HG02852 (cell line): ENCODE results near the gene MTMR2.

Experiments
- ATAC-seq: cut with Tn5 transposase; IDR thresholded peaks from one replicate; pipeline ENCODE4 v1.9.1; 2021; ENCODE audit warnings: mild to moderate bottlenecking, moderate library complexity; ENCODE audit not compliant: unreplicated experiment

MTMR2 gene

DNA sequence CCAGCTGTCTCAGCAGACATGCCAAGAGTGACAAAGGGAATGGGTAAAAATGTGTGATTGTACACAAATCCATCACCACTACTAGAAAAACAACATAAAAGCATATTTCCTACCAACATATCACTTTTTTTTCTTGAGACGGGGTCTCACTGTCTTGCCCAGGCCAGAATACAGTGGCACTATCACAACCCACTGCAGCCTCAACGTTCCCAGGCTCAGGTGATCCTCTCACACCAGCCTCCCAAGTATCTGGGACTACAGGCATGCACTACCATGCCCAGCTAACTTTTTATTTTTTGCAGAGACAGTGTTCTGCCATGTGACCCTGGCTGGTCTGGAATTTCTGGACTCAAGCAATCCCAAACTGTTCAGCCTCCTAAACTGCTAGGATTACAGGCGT lies 5.2 kb downstream of the MTMR2 start:
- ATAC-seq: no peak

DNA sequence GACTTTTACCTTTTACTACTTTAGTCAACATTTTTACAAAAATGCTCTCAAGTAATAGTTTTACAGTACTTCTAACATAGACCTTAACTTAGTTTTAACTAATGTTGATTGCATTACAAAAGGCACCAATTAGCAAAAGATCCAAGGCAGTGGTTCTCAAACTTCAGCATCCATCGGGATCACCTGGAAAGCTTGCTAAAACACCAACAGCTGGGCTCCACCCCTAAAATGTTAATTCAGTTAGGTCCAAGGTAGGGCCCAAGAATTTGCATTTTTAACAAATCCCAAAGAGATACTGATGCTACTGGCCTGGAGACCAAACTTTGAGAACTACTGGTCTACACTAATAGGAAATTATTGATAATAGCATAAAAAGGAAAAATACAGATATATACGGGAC lies 5.9 kb downstream of the MTMR2 start:
- ATAC-seq: no peak

DNA sequence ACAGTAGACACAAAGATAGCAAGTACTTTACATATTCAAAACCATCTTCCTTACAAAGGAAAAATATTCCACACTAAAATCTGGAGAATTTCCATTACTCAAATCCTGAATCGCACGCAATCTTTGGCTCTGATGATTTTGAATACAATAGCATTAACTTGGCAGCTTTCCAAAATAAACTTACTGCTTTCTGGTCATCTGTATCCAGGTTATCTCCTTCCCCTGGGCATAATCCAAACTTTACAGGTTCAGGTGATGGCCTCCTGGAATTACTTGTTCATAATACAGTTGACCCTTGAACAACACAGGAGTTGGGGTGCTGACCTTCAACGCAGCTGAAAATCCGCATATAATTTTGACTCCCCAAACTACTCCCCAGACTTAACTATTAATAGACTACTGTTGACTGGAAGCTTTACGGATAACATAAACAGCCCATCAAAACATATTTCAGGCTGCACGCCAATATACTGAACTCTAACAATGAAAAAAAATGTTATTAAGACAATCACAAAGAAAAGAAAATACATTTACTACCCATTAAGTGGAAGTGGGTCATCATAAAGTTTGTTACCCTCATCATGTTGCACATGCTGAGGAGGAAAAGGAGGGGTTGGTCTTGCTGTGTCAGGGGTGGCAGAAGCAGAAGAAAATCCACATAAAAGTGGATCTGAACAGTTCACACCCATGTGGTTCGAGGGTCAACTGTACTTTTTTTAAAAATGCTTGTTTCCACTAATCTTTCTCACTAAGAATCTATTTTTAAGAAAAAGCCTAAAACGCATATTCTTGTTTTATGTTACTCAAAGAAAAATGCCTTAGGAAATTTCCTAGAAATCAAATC lies 6.5 kb downstream of the MTMR2 start:
- ATAC-seq: no peak

DNA sequence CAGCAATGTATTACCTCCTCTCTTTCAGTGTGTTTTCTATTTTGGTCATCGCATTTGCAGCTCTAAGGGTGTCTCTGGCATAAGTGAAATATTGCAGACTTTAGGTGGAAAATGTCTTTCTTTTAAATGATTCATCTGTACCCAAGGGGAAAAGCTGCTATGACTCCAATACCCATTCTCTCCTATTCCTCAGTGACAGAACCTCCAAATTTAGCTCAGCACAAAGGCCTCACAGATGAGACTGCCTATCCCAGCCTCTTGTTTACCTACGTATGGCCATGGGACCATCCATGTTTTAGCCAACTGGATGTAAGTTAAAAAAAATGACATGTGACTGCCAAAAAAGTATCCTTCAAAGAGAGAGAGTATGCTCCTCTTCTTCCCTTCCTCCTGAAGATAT lies 7.9 kb downstream of the MTMR2 start:
- no peak for ATAC-seq

DNA sequence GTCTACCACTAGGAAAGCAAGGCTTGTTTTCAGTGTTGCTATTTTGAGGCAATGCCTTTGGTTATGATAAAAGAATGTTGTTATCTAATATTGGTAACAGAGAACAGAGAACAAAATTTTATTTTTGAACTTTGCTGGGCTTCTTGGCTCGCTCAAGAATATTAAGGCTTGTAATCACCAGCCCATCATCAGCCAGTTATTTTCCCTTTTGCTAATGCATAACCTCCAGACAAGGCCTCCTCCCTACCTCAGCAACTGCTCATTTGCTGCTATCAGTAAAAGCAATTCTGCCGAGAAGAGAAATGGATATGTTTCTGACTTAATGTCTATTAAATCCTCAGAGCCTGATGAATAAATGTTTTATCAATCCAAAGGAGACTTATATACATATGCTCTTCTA lies 8.9 kb downstream of the MTMR2 start:
- ATAC-seq: no peak

DNA sequence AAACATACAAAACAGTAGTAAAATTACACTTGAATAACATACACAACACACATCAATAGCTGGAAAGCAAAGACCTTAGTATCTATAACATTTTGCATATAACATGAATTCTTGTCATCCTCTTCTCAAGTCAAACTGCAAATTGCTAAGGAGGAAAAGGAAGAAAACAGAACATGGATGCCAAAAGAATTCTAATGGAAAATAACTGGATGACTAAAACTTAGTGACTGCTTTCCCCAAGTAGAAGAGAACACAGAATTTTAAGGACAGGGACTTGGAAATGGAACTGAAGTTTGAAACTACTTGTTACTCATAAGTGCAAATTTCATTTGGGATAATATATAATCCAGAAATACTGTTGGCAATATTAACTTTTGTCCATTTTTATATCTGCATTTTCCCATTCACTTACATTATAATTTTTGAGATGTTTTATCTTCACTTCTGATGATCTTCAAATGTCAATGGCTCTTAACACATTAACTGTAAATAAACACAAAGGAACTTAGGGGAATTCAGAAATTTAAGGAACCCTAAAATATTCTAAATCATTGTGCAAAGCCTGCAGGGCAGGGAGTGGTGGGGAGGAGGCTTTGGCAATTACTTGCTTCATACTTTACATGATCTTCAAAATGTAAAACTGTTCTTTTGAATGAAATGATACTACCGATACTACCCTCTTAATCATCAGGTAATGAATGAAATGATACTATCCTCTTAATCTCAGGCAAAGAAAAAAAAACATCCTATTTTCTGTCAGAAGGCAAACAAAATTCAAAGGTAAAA lies 9.9 kb downstream of the MTMR2 start:
- no peak for ATAC-seq

DNA sequence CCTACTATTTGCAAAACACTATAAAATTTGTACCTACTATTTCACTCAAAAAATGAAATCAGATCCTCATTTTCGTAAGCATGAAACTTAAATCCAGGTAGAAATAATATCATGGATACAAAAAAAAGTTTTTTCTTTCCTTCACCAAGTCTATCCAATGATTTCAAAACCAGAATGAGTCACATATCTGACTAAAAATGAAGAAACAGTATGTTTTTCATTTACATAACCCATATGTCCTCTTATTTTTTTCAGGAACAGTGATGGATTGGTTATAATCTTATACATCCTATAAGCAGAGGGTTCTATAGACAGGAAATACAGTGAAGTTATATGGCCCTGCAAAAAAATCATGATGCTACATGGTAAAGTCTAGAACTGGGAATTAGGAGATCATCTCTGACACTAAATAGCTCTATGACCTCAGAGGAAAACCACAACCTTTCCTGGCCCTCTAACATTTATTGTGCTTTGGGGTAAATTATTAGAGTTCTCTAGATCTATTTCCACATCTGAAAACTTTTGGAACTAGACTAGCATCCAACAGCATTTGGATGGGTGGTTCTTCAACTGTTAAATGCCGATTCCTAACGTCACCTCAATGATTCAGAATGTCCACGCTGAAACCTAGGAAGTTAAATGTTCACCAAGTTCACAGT lies 10.9 kb downstream of the MTMR2 start:
- ATAC-seq: no peak

DNA sequence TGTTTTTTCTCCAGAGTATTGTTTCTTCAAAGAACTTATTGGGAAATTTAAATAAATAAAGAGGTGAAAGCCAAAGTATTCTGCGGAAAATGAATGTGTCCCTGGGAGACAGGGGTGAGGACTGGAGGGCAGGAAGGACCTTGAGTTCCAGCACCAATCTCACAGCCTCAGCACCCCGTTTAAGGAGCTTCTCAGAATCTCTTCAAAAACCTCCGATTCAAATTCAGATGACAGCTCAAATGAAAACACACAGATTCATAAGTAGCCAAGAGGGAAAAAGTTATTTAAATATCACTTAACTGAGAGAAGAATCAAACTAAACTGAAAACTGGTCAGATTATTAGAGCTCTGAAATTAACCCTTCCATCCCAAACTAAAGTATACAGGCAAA lies 12.5 kb downstream of the MTMR2 start:
- no peak for ATAC-seq

DNA sequence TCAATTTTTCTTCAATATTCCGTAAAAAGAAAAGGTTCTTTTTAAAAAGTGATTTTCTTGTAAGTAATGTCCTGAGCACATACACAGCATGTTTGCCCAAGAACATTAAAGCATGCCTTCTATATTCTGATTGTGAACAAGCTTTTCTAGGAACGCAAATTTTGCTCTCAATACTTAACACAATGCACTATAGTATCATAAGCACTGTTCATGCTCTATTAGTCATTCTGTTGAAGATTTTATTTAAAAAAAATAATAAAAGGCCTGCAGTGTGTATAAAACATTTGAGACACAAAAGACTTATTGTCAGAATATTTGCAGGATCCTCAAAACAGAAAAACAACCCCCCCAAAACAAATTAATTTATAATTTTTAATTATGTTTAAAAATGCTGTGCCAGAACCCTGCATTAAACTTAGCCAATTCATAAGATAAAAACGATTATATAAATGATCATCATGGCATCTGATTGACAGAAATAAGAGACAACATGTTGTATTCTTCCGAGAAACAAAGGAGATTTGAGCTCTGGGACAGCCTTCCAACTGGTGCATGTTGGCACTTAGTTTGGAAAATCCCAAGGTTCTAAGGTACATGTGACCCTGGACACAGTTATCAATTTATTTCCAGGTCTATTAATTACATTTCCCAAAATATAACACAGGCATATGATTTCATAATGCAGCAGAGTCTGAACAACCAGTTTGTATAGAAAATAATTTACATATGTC lies 13.1 kb downstream of the MTMR2 start:
- ATAC-seq: no peak

DNA sequence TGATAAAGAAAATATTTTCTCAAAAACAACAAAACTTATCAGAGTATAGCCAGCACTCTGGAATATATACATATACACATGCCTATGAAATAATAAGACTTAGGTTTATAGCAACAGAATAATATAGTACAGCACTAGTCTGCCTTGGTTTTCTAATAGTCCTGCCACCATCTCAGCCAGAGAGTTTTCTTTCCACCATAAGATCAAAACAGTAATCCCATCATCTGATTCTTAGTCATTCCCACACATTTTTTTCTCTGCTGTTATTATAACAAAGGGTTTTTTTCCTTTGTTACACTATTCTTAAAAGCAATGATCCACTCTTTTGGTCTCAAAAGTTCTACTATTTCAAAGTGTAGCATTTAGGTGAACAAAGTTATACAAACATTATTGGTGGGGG lies 15.1 kb downstream of the MTMR2 start:
- no peak for ATAC-seq

DNA sequence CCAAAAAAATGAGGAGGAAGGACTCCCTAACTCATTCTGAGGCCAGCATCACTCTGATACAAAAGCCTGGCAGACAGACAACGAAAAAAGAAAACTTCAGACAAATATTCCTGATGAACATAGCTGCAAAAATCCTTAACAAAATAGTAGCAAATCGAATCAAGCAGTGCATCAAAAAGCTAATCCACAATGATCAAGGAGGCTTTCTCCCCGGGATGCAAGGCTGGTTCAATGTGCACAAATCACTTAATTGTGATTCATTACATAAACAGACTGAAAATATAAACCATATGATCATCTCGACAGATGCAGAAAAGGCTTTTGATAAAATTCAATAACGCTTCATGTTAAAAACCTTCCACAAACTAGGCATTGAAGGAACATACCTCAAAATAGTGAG lies 16.4 kb downstream of the MTMR2 start:
- ATAC-seq: no peak

DNA sequence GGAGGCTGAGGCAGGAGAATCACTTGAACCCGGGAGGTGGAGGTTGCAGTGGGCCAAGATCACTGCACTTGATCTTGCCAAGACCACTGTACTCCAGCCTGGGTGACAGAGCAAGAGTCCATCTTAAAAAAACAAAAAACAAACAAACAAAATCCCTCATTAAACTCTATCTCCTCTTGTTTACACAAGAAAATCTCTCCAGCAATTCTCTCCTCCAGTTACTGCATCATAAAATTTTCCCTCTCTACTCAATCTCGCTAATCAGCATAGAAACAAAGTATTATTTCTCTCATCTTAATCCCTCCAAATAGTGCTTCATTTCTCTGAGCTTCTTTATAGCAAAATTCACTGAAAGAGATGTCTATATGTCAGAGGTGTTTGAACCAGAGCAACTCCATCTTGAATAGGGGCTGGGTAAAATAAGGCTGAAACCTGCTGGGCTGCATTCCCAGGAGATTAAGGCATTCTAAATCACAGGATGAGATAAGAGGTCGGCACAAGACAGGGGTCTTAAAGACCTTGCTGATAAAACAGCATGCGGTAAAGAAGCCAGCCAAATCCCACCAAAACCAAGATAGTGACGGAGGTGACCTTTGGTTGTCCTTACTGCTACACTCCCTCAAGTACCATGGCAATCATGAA lies 19.8 kb downstream of the MTMR2 start:
- no peak for ATAC-seq

DNA sequence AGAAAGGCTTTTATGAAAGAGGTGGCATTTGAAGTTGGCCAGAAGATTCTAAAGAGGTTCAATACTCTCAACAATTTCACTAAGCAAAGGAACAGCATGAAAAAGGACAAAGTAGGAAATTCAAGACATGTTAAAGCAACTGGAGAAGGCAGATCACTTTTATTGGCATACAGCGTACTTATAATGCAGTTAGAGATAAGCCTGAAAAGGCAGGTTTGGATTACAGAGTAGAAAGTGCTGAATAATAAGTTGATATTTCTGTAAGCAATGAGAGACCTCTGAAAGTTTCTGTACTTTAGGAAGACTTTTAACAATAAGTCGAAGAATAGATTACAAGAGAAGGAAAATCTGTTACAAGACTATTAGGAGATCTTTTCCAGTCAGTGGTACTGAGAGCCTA lies 25.1 kb downstream of the MTMR2 start:
- no peak for ATAC-seq

DNA sequence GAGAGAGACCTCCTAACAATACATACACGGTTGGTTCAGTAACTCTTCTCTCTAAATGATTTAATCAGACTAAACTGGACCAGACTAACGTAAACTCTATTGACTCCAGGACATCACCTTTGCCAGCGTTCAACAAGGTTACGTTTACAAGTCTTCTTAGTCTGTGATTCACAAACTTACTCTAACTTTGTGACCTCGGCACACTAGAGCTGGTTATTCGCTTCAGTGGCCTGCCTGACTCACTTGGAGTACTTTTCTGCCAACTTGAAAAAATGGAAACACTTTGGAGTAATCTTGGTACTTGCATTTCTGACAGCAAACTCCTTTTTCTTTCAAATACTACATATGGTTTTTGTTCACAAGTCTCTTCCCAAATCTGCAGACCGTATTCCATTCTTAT lies 26.2 kb downstream of the MTMR2 start:
- no peak for ATAC-seq

DNA sequence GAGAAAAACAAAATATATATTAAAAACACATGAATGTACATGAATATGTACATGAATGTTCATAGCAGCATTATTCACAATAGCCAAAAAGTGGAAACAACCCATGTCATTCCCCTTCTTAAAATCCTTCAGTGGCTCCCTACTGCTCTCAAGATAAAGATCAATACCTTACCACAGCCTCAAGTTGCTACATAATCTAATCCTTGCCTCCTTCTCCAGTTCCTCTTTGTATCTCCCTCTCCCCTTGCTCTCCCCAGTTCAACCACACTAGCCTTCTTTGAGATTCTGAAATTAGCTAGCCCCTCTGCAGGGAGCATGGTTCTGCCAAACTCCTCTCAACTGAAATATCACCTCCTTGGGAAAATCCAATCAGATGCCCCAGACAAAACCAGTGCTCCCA lies 28.1 kb downstream of the MTMR2 start:
- no peak for ATAC-seq

DNA sequence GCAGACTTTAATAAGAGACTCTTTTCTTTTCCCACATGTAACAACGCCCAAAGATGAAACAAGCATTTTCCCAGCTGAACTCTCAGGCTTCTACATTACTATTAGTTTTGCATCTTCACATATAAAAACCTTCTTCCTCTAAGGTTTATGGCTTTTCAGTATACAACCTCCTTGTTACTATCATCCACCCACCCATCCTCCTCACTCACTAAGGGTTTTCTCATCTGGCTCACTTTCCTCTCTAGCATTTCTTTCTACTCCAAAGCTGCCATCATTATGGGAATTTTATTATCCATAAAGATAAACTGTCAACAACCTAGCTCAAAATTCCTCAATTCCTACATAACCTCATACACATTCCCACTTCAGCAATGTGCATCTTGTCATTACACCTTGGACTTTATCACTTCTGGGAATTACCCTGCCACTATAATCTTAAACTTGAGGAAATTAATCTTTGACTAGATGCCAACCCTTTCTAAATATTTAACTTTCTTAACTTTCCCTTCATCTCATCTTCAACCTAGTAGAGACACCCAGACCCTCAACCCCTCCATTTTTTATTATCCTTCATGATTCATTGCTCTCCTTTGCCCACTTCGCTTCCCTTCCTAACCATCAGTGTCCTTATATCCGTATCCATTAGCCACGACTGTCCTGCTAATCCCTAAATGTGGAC lies 30.9 kb downstream of the MTMR2 start:
- no peak for ATAC-seq

DNA sequence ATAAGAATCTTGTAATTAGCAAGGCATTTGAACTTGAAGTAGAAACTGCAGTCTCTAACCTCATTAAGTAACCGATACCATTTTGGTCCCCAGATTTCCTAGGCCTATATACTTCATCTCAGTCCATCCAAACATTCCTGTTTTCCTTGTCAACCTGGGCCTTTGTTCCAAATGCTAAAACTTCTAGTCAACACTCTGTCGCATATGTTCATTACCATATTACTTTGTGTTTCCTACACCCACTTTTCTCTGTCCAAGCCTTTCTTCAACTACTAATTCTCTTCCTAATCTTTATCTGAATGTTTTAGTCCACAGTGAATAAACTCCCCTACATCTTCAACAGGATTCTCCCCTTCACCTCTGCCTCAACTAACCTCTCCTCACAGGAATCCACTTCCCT lies 31.4 kb downstream of the MTMR2 start:
- no peak for ATAC-seq

DNA sequence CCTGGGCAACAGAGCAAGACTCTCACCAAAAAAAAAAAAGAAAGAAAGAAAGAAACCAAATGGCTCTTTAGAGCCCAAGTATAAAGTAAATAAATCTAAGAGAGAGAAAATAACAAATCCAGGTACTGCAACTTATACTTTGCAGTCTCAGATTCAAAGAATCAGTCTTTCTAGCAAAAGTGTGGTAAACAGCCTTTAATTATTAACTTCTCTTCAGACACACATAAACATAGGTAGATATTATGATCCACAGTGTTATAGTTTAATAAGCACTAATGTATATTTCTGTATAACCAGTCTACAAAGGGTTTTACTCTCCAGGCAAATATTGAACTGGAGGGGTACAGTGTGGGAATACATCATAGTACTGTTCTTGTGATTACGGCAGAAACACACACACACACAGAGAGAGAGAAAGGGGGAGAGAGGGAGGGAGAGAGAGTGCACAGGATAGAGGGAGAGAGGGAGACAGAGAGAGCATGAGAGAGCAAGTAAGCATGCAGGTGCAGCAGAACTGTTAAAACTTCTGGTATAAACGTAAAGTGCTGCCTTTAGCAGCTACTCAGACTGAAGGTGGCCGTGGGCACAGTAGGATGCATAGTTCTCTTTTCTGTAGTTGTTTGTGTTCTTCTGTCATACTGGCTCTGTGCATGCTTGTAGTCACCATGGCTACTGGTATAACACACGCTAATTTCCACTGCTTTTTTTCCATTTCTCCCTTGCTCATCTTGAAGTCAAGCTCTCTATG lies 32.3 kb downstream of the MTMR2 start:
- peak; percentile 57 for ATAC-seq

DNA sequence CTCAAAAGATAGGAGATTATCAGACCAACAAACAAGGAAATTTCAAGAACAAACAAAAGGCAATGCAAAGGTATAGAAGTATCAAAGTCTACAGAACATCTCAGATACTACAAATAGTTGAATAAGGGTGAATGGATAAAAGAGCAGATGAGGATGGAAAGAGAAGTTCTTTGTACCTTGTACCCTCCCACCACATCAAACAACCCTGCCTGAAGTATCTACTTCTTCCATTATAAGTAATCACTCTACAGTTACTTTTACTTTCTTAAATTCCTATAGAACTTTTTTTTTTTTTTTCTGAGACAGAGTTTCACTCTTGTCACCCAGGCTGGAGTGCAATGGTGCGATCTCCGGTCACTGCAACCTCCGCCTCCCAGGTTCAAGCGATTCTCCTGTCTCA lies 35.1 kb downstream of the MTMR2 start:
- no peak for ATAC-seq
